K562 (cell line): ENCODE data around the gene WWOX.

Source experiments
- CBX3 ChIP-seq, 2 experiments: IDR thresholded peaks; 1 replicate in 1 of 2; 2 replicates in 1 of 2; pipeline ENCODE4 v1.6.1; 2012; ENCODE audit warnings: inconsistent platforms in 2 of 2, low read length in 2 of 2, borderline replicate concordance in 1 of 2, control low read depth in 1 of 2
- CSDE1 ChIP-seq, 2 experiments: fragments of 450-650 bp; IDR thresholded peaks; 2 replicates each; pipeline ENCODE4 v1.6.1; 2016; ENCODE audit warnings: mild to moderate bottlenecking in 1 of 2
- FOS ChIP-seq: IDR thresholded peaks from 3 replicates; pipeline ENCODE4 v1.6.1; 2011; ENCODE audit not compliant: insufficient read length; ENCODE audit errors: extremely low read depth
- MXI1 ChIP-seq: IDR thresholded peaks from 2 replicates; pipeline ENCODE4 v1.6.1; 2011; ENCODE audit warnings: low read depth, mild to moderate bottlenecking, improper control_type of control experiment, low read length
- POLR2G ChIP-seq: fragments of 200-400 bp; formaldehyde crosslinking; IDR thresholded peaks from 2 replicates; pipeline ENCODE4 v1.6.1; 2017; ENCODE audit warnings: low read depth, mild to moderate bottlenecking, antibody characterized with exemption, low read length, moderate library complexity
- STAT5A ChIP-seq: IDR thresholded peaks from 2 replicates; pipeline ENCODE4 v1.6.1; 2012; ENCODE audit warnings: low read length, inconsistent platforms, borderline replicate concordance
- ZFP1 ChIP-seq: fragments of 450-650 bp; formaldehyde crosslinking; IDR thresholded peaks from 2 replicates; pipeline ENCODE4 v1.4.0; 2020; ENCODE audit warnings: mild to moderate bottlenecking, mixed read lengths

DNA sequence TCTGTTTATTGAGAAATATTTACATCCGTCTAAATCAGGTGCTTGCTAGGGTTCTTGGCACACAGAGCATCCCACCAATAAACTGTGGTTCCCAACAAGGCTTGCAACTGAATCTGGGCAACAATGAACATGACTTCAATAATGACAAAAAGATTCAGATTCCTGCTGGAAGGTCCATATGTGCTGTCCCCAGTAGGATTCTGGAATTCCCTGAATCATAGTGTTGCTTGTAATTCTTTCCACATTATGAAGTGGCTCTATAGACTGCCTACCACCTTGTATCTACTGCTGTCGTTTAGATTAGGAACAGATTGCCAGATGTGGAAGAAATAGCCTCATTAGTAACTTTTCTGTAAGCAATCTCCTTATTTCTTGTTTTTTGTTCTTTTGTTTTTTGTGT lies 265.9 kb downstream of the WWOX start:
- TF ChIP-seq ZFP1 (CRISPR knock-in tag) (no peak), FOS (no peak), MXI1 (no peak), CBX3 (IDR thresholded peaks at IDR 0.05; ENCODE audit: borderline replicate concordance in 1 of 2, low read length in 2 of 2) (no peak), CSDE1 (IDR thresholded peaks at IDR 0.05) (no peak), POLR2G (no peak), STAT5A (no peak)
